Tibial artery (tissue), 4 donors: Measurements from ENCODE around the gene SLC43A3.

Experiments used
- DNase-seq, 2 donors: peaks; one replicate each; pipeline ENCODE4 v3.0.0-alpha.2; 2019
- H3K27ac ChIP-seq, 2 donors: fragments of 200-600 bp; sonication (generic) in 1 of 2; 1 replicate in 1 of 2; 2 replicates in 1 of 2; pipeline ENCODE4 v1.5.1; 2018 to 2019; ENCODE audit warnings: mild to moderate bottlenecking in 1 of 2
- H3K27me3 ChIP-seq, 2 donors: fragments of 200-600 bp; sonication (generic) in 1 of 2; one replicate each; pipeline versions ENCODE4 v1.5.1 to v1.6.0; 2016 to 2019
- H3K36me3 ChIP-seq, 3 donors: fragments of 200-600 bp; sonication (generic) in 2 of 3; one replicate each; pipeline ENCODE4 v1.5.1; 2016 to 2019; ENCODE audit warnings: mild to moderate bottlenecking in 2 of 3
- H3K4me1 ChIP-seq, 4 donors: fragments of 200-600 bp; sonication (generic) in 2 of 4; 1 replicate in 3 of 4; 2 replicates in 1 of 4; pipeline ENCODE4 v1.5.1; 2016 to 2019
- H3K4me3 ChIP-seq, 2 donors: fragments of 200-600 bp; sonication (generic) in 1 of 2; 1 replicate in 1 of 2; 2 replicates in 1 of 2; pipeline ENCODE4 v1.5.1; 2018 to 2019; ENCODE audit warnings: mild to moderate bottlenecking in 2 of 2
- H3K9me3 ChIP-seq, 3 donors: fragments of 200-600 bp; sonication (generic) in 1 of 3; one replicate each; pipeline ENCODE4 v1.5.1; 2016 to 2019
- CTCF ChIP-seq, 2 experiments: fragments of 200-600 bp in 1 of 2; fragments of 450-650 bp in 1 of 2; IDR thresholded peaks; one replicate each; pipeline ENCODE4 v1.5.1; 2017 to 2019; ENCODE audit warnings: antibody characterized with exemption in 2 of 2, mild to moderate bottlenecking in 1 of 2, moderate library complexity in 1 of 2
- intact Hi-C: fragments of 100-400 bp; cut with DNase I; formaldehyde crosslinking; loops from one replicate; pipeline ENCODE4 v1.15.0; 2023; ENCODE audit warnings: low total_unique reads

Gene SLC43A3

GRCh38 chr11:57357856-57358255 lies 69.1 kb downstream of the SLC43A3 start:
- Histone ChIP-seq H3K27me3 (no peaks in the 10 kb centered on the region), H3K4me3 (no peak overlapping the region), H3K36me3 (no peaks in the 10 kb centered on the region), H3K4me1 (peaks cover 0 to 7% (median 0%) of the 10 kb centered on the region in 4 donors), H3K9me3 (no peaks in the 10 kb centered on the region), H3K27ac (peak overlapping the region in 1 of 2 donors; percentile 19)
- no peak for TF ChIP-seq CTCF (IDR thresholded peaks at IDR 0.05)
- intact Hi-C loops, result loop anchor here (10.0 kb wide), 1 partner anchor 513 kb away; no protein-coding TSS in a partner anchor
- DNase-seq, result no peak

GRCh38 chr11:57357310-57357709 lies 69.6 kb downstream of the SLC43A3 start:
- H3K36me3 ChIP-seq, result no peaks in the 10 kb centered on the region
- no peak overlapping the region for H3K4me3 ChIP-seq
- H3K27ac ChIP-seq, result no peak overlapping the region
- H3K27me3 ChIP-seq, result no peaks in the 10 kb centered on the region
- no peak for DNase-seq
- TF ChIP-seq CTCF (IDR thresholded peaks at IDR 0.05), result no peak
- no peaks in the 10 kb centered on the region for H3K9me3 ChIP-seq
- peaks cover 0 to 7% (median 0%) of the 10 kb centered on the region in 4 donors for H3K4me1 ChIP-seq
- intact Hi-C loops, result loop anchor here (10.0 kb wide), 1 partner anchor 513 kb away; no protein-coding TSS in a partner anchor
